ENCODE data around the gene RREB1.

DNA sequence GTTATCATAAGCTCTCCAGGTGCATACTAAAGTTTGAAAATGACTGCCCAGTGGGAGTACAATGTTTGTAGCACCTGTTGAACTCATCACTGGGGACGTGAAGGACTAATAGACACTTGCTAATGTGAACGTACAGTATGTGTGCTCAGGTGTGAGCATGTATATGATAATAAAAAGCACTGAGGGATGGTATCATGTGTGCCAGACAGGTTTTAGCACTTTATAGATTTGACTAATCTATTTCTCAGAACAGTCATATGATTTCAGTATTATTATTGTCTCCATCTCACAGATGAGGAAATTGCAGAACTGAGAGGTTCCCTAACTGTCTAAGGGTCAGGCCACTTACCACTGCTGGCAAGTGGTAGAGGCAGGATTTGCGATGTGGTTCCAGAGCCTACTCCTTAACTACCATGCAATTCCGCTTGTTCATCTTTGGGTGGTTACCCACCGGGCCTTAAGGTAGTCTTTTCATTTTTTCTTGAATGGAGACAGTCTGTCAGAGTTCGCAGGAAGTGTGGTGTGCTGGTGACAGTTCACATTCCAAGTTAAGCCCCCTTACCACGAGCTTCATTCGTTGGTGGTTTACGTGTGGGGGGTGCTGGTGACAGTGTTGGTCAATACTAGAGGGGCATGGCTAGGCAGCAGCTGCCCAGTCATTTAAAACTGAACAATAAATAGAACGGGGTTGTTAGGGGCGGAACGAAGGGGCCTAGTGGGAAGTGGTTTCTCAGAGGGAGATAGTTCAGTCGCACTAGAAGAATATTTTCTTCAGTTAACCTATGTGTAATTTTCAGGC, 46.8 kb downstream of the RREB1 start:
- TF ChIP-seq RFX5 (IDR thresholded peaks at IDR 0.05), result no peak
- no peak for TF ChIP-seq ESRRA (IDR thresholded peaks at IDR 0.05; ENCODE audit: borderline replicate concordance, low read length)
- TF ChIP-seq, protein P1, sequence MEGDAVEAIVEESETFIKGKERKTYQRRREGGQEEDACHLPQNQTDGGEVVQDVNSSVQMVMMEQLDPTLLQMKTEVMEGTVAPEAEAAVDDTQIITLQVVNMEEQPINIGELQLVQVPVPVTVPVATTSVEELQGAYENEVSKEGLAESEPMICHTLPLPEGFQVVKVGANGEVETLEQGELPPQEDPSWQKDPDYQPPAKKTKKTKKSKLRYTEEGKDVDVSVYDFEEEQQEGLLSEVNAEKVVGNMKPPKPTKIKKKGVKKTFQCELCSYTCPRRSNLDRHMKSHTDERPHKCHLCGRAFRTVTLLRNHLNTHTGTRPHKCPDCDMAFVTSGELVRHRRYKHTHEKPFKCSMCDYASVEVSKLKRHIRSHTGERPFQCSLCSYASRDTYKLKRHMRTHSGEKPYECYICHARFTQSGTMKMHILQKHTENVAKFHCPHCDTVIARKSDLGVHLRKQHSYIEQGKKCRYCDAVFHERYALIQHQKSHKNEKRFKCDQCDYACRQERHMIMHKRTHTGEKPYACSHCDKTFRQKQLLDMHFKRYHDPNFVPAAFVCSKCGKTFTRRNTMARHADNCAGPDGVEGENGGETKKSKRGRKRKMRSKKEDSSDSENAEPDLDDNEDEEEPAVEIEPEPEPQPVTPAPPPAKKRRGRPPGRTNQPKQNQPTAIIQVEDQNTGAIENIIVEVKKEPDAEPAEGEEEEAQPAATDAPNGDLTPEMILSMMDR (IDR thresholded peaks at IDR 0.05), result no peak
- TF ChIP-seq HOXB5 (CRISPR knock-in tag; IDR thresholded peaks at IDR 0.05), result no peak
- TF ChIP-seq CEBPB (IDR thresholded peaks at IDR 0.05), result no peak
- no peak for TF ChIP-seq KDM5A (IDR thresholded peaks at IDR 0.05)
